Hepatocyte (in vitro differentiated cells): ENCODE results near the gene COL4A2. TPM values are rescaled to one million over a fixed set of nuclear protein-coding genes. Genes with fewer than 3 reads are reported as not detected.

Experiments used
- DNase-seq: peaks from one replicate; pipeline ENCODE4 v3.0.0-alpha.2; 2016; ENCODE audit warnings: low spot score
- H2AFZ ChIP-seq: fragments of 200-600 bp; sonication (generic); 2 replicates; pipeline ENCODE4 v1.6.0; 2016; ENCODE audit warnings: antibody characterized with exemption, mild to moderate bottlenecking
- H3K27ac ChIP-seq: fragments of 200-600 bp; sonication (generic); 2 replicates; pipeline ENCODE4 v1.5.1; 2016; ENCODE audit warnings: mild to moderate bottlenecking
- H3K27me3 ChIP-seq: fragments of 200-600 bp; sonication (generic); 2 replicates; pipeline ENCODE4 v1.6.1; 2016
- H3K36me3 ChIP-seq: fragments of 200-600 bp; sonication (generic); replicated peaks from 2 replicates; pipeline ENCODE4 v1.5.1; 2016; ENCODE audit warnings: low read depth; ENCODE audit not compliant: insufficient read depth
- H3K4me1 ChIP-seq: fragments of 200-600 bp; sonication (generic); 2 replicates; pipeline ENCODE4 v1.5.1; 2016; ENCODE audit warnings: mild to moderate bottlenecking, moderate library complexity; ENCODE audit not compliant: insufficient read depth
- H3K4me2 ChIP-seq: fragments of 200-600 bp; sonication (generic); 2 replicates; pipeline ENCODE4 v1.6.0; 2016
- H3K4me3 ChIP-seq: fragments of 200-600 bp; sonication (generic); 2 replicates; pipeline ENCODE4 v1.5.1; 2016; ENCODE audit warnings: mild to moderate bottlenecking
- H3K79me2 ChIP-seq: fragments of 200-600 bp; sonication (generic); 2 replicates; pipeline ENCODE4 v1.6.0; 2017; ENCODE audit warnings: mild to moderate bottlenecking
- H3K9me2 ChIP-seq: fragments of 200-600 bp; sonication (generic); replicated peaks from 2 replicates; pipeline ENCODE4 v1.6.0; 2017; ENCODE audit warnings: mild to moderate bottlenecking; ENCODE audit not compliant: insufficient read depth
- H3K9me3 ChIP-seq: fragments of 200-600 bp; sonication (generic); 2 replicates; pipeline ENCODE4 v1.5.1; 2016; ENCODE audit warnings: low read depth, mild to moderate bottlenecking
- H4K20me1 ChIP-seq: fragments of 200-600 bp; sonication (generic); 2 replicates; pipeline ENCODE4 v1.6.0; 2016; ENCODE audit warnings: mild to moderate bottlenecking; ENCODE audit not compliant: insufficient read depth, poor library complexity, severe bottlenecking
- CTCF ChIP-seq: fragments of 200-600 bp; sonication (generic); IDR thresholded peaks from 2 replicates; pipeline ENCODE4 v1.5.1; 2016; ENCODE audit warnings: antibody characterized with exemption, mild to moderate bottlenecking; ENCODE audit not compliant: poor library complexity
- EZH2 ChIP-seq: fragments of 200-600 bp; sonication (generic); IDR thresholded peaks from 2 replicates; pipeline ENCODE4 v1.6.1; 2016; ENCODE audit warnings: antibody characterized with exemption, mild to moderate bottlenecking, borderline replicate concordance
- EZH2phosphoT487 ChIP-seq: fragments of 200-600 bp; sonication (generic); IDR thresholded peaks from one replicate; pipeline ENCODE4 v1.6.1; 2018; ENCODE audit warnings: antibody characterized with exemption, mild to moderate bottlenecking, low read depth, moderate library complexity; ENCODE audit not compliant: unreplicated experiment, severe bottlenecking
- WGBS: methylation state at CpG from one replicate; pipeline ENCODE4 v1.1.6; 2016; ENCODE audit warnings: low lambda C conversion rate; ENCODE audit errors: missing lambda C conversion rate; 5-methylcytosine and 5-hydroxymethylcytosine counted together
- polyA plus RNA-seq: library from polyadenylated mRNA; unstranded; fragments of >200 nt; fragmentation: Nextera tagmentation; extraction: Ambion mirVana; gene quantifications from 2 replicates; pipeline ENCODE4 v1.2.1, GENCODE V29; 2016
- total RNA-seq: library from RNA; depleted of rRNA; stranded (reverse); fragments of >200 nt; gene quantifications from 2 replicates; pipeline ENCODE4 v1.2.3, GENCODE V29; 2014

The COL4A2 gene
- total and polyA plus RNA-seq, 2 experiments from 2014 or later, result 171 to 221 TPM

DNA sequence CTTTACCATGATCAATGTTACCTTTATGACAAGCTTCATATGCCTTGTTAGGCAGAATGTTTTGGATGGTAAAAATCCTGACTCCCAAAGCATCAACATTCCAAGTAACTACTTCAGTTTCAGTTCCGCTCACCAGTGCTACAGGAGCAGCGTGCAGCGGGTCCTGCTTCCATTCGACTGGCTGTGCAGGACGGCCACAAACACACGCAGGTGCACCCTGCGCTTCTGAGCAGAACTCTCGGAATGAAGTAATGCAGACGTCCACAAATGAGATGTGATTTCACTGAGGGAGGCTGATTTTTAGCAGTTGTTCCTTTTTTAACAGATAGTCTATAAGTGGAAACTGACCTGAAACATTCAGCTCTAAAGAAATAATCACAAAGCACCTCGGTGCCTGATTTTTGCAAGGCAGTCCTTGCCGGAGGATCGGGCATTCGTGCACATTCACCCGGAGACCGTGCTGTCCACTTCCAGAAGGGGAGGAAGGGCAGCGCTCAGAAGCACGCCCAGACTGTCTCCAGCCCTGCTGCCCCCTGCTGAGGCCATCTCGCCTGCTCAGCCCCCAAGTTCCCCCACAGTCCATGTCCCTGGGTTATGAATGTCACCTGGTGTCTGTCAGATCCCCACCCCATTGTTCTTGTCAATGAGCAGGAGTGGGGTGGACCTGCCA lies 168.6 kb downstream of the COL4A2 start:
- Histone ChIP-seq H3K4me2 (no peak overlapping the region), H4K20me1 (no peaks in the 10 kb centered on the region), H3K27ac (no peak overlapping the region), H3K4me1 (no peaks in the 10 kb centered on the region), H3K36me3 (no peaks in the 10 kb centered on the region), H2AFZ (no peak overlapping the region), H3K9me3 (no peaks in the 10 kb centered on the region), H3K27me3 (no peaks in the 10 kb centered on the region), H3K9me2 (no peaks in the 10 kb centered on the region), H3K4me3 (no peak overlapping the region), H3K79me2 (no peaks in the 10 kb centered on the region)
- no peak for TF ChIP-seq EZH2
- WGBS, result 92% methylated on average over 18 of the region's 18 CpGs
- DNase-seq, result no peak

DNA sequence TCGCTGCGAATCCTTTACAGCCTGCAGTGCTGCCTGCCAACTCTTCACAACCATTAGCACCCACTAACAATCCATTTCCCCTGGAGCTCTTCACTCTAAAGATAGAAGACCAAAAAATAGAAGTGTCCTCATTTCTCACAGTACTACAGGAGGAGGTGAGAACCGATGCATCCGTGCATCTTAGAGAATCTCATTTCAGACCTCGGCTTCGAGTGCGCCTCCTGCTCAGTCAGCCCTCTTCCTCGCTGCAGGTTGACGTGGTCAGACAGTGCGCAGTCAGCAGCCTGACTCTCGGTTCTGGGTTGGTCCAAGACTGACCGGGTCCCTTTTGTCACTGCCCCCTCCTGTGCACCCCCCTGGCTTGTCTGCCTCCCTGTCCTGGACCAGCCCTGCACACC lies 169.1 kb downstream of the COL4A2 start:
- TF ChIP-seq CTCF, result no peak
- TF ChIP-seq EZH2phosphoT487, result no peak
- TF ChIP-seq EZH2, result no peak

GRCh38 chr13:110477706-110478245 lies 170.7 kb downstream of the COL4A2 start:
- Histone ChIP-seq H3K4me2 (no peak overlapping the region), H3K36me3 (no peaks in the 10 kb centered on the region), H3K4me1 (no peaks in the 10 kb centered on the region), H3K9me2 (no peaks in the 10 kb centered on the region), H3K27ac (no peak overlapping the region), H3K27me3 (no peaks in the 10 kb centered on the region), H3K79me2 (no peaks in the 10 kb centered on the region), H2AFZ (no peak overlapping the region), H3K9me3 (no peaks in the 10 kb centered on the region), H4K20me1 (no peaks in the 10 kb centered on the region), H3K4me3 (no peak overlapping the region)
- no peak for TF ChIP-seq EZH2
- TF ChIP-seq CTCF, result no peak
- TF ChIP-seq EZH2phosphoT487, result no peak
- DNase-seq, result no peak
- WGBS, result 97% methylated on average over 4 of the region's 4 CpGs

More for the DNA sequence above, 169.1 kb downstream of the COL4A2 start:
- WGBS, result 90% methylated on average over 12 of the region's 12 CpGs
- Histone ChIP-seq H3K36me3 (no peaks in the 10 kb centered on the region), H3K27ac (no peak overlapping the region), H4K20me1 (no peaks in the 10 kb centered on the region), H3K9me3 (no peaks in the 10 kb centered on the region), H3K4me1 (no peaks in the 10 kb centered on the region), H3K4me2 (no peak overlapping the region), H3K79me2 (no peaks in the 10 kb centered on the region), H3K9me2 (no peaks in the 10 kb centered on the region), H2AFZ (no peak overlapping the region), H3K27me3 (no peaks in the 10 kb centered on the region), H3K4me3 (no peak overlapping the region)
- no peak for DNase-seq

- H4K20me1 ChIP-seq, result no peaks in the 10 kb centered on the region
Observed at GRCh38 chr13:110478405-110479214, 171.5 kb downstream of the COL4A2 start.

More at GRCh38 chr13:110478405-110479214, 171.5 kb downstream of the COL4A2 start:
- no peaks in the 10 kb centered on the region for H3K4me1 ChIP-seq
- DNase-seq, result no peak
- H3K4me2 ChIP-seq, result no peak overlapping the region
- H3K9me2 ChIP-seq, result no peaks in the 10 kb centered on the region
- H3K36me3 ChIP-seq, result no peaks in the 10 kb centered on the region
- 98% methylated on average over 16 of the region's 16 CpGs for WGBS
- H3K27me3 ChIP-seq, result no peaks in the 10 kb centered on the region
- no peak overlapping the region for H3K4me3 ChIP-seq
- H3K9me3 ChIP-seq, result no peaks in the 10 kb centered on the region
- no peaks in the 10 kb centered on the region for H3K79me2 ChIP-seq
- no peak for TF ChIP-seq CTCF
- no peak for TF ChIP-seq EZH2
- TF ChIP-seq EZH2phosphoT487, result no peak
- H3K27ac ChIP-seq, result no peak overlapping the region
- H2AFZ ChIP-seq, result no peak overlapping the region
